Renal cortical epithelial cell (primary cell): Measurements from ENCODE around the gene PERM1. TPM values are rescaled to one million over a fixed set of nuclear protein-coding genes. Genes with fewer than 3 reads are reported as not detected.

ENCODE experiments used
- DNase-seq: peaks from one replicate; pipeline ENCODE4 v3.0.0-alpha.2; 2011; ENCODE audit warnings: low read depth
- total RNA-seq: library from RNA; depleted of rRNA; stranded (reverse); fragments of >200 nt; gene quantifications from 2 replicates; pipeline ENCODE4 v1.2.3, GENCODE V29; 2014

Gene PERM1
- total RNA-seq, 1 donor from 2014 or later: 0.10 TPM

DNA sequence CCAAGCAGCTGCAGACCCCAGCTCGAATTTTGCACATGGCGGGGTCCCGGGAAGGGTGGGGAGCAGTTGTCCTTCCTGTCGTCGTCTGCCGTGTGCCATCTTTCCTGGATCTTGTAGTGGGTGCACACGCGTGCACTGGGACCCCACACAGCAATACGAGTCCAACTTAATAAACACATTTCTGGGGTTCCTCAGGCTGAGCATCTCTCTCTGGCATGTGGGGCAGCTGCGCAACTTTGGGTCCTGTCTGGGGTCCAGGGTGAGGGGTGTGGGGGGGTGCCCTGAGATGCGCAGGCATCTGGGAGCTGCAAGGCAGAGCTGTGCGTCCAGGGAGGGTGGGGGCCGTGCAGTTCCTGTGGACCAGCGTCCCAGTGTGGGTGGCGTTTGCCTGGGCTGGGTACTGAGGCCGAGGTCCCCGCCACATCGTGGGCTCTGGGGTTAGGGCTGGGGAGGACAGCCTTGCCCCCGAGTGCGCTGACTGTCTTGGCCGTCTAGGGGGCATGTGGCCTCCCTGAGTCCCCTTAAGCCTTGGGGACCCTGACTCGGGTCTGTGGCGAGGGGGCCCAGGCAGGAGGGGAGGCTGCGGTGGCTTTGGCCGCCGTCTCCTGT, 16.3 kb downstream of the PERM1 start:
- DNase-seq: no peak

DNA sequence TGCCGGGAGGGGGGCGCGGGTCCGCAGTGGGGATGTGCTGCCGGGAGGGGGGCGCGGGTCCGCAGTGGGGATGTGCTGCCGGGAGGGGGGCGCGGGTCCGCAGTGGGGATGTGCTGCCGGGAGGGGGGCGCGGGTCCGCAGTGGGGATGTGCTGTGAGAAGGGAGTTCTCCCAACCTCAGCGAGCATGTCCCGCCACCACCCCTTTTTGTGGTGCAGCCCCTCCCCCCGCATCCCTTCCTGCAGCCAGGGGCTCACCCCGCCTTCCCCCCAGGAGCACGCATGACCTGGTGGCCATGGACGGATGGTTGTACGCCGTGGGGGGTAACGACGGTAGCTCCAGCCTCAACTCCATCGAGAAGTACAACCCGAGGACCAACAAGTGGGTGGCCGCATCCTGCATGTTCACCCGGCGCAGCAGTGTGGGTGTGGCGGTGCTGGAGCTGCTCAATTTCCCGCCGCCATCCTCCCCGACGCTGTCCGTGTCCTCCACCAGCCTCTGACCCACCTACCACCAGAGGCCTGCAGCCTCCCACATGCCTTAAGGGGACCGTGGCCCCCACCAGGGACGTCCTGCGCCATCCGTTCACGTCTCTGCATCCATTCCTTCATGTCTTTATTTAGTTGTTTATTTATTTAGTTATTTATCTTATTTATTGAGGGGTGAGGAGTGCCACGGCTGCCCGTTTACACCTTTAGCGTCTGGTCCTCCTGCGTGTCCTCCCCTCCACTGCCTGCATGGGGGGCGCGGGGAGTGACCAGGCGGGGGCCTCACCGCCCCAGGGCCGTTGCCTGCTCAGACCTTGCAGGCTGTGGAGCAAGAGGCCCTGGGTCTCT, 17.0 kb downstream of the PERM1 start:
- no peak for DNase-seq

DNA sequence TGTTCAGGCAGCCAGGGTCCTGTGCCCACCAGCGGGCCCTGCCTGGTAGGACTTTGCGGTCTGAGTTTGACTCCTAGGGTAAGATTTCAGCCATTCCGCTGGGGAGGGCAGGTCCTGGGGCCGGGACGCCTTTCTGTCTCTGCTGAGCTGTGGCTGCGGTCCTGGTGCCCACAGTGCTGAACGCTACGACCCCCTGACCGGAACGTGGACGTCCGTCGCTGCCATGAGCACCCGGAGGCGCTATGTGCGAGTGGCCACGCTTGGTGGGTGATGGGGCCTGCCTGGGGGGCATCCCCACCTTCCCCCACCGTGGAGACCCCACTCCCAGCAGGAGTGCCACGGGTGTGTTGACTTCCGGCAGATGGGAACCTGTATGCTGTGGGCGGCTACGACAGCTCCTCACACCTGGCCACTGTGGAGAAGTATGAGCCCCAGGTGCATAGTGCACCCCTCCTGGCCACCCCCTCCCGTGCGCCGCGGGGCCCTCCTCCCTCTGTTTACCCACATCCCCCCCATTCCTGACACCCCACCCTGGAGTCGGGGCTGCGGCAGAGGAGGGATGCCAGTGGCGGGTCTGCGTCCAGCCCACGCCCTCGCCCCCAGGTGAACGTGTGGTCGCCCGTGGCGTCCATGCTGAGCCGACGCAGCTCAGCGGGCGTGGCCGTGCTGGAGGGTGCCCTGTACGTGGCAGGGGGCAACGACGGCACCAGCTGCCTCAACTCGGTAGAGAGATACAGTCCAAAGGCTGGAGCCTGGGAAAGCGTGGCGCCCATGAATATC, 18.0 kb downstream of the PERM1 start:
- DNase-seq: no peak

DNA sequence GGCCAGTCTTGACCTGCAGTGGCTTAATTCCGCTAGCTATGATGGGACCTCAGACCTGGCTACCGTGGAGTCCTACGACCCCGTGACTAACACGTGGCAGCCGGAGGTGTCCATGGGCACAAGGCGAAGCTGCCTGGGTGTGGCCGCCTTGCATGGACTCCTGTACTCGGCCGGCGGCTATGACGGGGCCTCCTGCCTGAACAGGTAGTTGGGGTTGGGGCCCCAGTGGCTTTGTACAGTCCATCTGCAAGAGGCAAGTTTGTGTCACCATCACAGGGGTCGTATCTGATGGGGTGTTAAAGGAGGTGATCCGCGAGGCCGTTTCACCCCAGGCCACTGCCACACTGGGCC, 18.6 kb downstream of the PERM1 start:
- DNase-seq: no peak

DNA sequence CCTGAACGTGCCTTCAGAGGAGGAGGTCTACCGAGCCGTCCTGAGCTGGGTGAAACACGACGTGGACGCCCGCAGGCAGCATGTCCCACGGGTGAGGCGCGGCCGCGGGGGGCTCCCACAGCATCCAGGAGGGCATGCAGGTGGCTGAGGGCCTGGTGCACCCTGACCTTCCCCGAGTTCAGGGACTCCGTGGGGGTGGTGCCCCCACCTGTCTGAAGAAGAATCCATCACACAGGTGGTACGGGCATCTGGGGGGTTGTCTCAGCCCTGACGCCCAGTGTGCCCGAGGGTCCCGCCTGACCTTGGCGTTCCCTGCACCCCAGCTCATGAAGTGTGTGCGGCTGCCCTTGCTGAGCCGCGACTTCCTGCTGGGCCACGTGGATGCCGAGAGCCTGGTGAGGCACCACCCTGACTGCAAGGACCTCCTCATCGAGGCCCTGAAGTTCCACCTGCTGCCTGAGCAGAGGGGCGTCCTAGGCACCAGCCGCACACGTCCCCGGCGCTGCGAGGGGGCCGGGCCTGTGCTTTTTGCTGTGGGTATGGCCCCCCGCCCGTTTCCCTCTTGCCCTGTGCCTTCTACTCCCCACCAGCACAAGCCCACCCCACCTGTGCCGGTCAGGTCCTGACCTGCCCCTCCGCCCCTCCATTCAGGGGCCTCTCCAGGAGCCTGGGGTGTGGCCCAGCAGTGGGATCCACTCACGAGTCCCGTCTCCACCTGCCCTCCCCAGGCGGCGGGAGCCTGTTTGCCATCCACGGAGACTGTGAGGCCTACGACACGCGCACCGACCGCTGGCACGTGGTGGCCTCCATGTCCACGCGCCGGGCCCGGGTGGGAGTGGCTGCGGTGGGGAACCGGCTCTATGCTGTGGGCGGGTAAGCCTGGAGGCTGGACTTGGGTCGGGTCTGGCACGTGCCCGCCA, 19.3 kb downstream of the PERM1 start:
- no peak for DNase-seq

DNA sequence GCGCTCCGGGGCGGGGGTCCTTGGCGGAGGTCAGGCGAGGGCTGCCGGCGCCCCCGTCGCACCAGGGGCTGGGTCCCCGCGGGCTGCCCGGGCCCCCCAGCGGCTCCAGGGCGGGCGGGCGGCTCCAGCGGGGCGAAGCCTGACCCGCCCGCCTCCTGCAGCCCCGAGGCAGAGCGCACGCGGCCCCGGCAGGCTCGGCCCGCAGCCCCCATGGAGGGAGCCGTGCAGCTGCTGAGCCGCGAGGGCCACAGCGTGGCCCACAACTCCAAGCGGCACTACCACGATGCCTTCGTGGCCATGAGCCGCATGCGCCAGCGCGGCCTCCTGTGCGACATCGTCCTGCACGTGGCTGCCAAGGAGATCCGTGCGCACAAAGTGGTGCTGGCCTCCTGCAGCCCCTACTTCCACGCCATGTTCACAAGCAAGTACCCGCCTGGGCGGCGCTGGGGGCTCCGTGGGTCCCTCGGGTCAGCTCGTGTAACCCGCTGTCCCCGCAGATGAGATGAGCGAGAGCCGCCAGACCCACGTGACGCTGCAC, 20.7 kb downstream of the PERM1 start:
- no peak for DNase-seq

DNA sequence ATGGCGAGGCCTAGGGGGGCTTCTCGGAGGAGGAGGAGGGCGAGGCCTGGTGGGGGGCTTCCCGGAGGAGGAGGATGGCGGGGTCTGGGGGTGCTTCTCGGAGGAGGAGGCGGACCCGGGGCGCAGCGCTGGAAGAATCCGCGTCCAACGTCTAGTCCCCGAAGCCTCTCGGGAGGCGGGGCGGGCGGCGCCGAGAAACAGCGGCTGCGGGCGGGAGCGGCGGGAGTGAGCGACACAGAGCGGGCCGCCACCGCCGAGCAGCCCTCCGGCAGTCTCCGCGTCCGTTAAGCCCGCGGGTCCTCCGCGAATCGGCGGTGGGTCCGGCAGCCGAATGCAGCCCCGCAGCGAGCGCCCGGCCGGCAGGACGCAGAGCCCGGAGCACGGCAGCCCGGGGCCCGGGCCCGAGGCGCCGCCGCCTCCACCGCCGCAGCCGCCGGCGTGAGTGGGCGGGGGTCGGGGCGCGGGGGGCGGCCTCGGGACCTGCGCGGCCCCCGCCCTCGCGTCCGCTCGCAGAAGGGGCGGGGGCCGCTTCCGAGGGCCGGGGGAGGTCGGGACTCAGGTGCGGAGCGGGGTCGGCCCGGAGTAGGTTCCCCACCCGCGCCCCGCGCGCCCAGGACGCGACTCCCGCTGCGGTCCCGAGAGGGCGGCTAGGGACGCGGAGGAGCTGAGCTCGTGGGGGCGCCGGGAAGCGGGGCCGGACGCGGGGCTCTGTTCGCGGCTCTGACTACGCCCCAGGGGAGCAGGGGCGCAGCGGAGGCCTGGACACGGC, 21.3 kb downstream of the PERM1 start, which contains the start of gene KLHL17:
Gene KLHL17, plus strand, starts transcription at position 222 of the 769 bp plus-strand sequence. Its CDS starts 110 bp downstream, at position 332.
- no peak for DNase-seq

DNA sequence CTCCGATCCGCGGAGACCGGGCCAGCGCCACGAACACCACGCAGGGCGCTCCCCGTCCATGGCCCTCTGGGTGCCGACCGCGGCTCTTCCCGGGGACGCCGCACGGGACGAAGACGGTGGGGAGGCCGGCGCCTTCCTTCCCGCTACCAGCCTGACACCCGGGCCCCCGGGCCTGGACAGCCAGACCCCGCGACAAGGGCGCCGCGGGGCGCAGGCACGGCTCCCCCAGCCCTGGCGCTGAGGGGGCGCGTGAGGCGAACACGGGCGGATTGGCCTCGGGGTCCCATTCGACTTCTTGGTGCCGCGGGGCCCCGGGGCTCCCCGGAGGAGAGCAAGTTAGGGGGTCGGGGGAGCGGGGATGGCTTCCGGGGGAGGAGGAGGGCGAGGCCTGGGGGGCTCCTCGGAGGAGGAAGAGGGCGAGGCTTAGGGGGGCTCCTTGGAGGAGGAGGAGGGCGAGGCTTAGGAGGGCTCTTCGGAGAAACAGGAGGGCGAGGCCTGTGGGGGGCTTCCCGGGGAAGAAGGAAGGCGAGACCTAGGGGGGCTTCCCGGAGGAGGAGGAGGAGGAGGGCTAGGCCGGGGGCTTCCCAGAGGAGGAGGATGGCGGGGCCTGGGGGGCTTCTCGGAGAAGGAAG, 22.0 kb downstream of the PERM1 start:
- DNase-seq: no peak

DNA sequence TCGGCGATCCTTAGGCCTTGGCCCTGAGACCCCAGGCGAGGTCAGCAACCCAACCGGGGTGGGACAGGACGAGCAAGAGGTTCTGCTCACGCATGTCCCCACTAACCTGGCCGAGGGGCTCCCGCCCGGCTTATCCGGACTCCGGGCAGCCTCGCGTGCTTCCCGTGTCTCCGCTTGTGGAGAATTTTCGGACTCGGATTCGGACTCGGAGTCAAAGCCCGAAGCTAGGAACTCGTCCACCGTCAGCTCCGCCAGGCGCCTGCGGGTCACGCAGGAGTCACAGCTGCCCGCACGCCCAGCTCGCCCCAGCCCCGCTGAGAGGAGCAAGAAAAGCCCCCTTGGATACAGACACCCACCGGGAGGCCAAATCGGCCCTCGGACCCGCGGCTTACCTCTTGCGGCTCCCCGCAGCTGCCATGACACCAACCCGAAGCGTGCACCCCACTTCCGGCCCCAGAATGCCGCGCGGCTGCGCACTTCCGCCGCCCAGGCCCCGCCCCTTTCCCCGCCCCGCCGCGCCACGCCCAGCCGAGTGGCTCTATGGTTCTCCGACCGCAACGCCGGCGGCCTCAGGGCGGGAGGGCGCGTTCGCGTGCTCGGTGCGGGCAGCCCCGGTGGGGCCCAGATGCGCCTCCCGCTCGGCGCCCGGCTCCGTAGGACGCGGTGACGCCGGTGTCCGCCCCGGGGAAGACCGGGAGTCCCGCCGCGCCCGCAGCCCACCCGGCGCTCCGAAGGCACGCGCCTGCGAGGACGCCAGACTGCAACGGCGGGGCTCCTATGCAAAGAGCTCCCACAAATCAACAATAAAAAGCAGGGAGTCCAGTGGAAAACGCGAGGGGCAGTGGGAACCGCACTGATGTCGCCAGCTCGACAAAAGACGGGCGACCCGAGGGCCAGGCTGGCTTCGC, 22.8 kb downstream of the PERM1 start, which contains the start of gene NOC2L:
Gene NOC2L, minus strand, starts transcription at position 434 of the 908 bp plus-strand sequence. Its CDS starts 16 bp downstream, at position 418.
- DNase-seq: peak; percentile 49

DNA sequence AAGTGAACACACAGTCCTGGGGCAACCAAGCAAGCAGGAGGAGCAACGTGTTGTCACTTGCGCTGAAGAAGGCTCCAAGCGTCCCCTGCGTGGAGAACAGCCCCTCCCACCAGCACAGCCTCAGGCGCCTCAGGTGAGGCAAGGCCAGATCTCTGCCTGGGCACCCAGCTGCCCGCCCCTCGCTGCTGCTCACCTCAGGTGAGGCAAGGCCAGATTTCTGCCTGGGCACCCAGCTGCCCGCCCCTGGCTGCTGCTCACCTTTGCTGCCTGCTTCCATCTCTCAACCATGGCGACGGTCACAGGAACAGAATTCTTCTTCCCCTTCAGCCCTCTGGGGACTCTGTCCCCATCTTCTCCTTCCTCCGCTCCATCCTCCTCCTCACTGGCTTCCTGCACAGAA, 25.3 kb downstream of the PERM1 start:
- DNase-seq: no peak

DNA sequence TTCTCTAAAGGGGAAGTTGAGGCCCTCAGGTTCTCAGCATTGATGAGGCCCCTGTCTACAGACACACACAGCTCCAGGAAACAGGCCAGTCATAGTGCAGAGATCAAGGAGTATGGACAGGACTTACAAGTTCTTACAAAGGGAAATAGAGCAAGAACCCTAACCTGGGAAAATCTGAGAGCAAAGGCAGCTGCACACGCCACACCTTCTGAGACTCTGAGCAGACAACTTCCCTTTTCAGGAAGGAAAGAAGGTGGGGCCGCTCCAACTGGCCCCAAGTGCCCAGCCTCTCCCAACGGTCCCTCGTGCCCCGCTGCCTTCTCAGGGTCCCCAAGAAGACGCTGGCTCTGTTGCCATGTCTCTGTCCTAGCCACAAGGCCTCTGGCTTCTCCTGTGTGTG, 26.4 kb downstream of the PERM1 start:
- DNase-seq: no peak

DNA sequence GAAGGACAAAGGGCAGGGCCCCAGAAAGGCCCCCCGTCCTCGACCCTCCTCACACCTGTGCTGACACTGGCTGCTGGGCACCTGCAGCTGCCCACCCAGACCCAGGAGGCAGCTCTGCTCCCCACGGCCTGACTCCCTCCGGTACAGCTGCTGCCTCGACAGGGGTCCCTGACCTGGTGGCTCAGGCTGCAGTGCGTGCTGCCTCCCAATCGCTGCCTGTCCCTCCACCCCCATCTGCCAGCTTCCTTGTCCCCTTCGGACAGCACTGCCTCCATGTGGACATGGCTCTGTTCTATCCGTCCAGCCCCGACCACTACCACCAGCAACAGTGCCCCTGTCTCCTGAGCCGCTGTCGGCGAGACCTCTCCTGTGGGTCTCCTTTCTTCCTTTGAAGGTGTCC, 27.0 kb downstream of the PERM1 start:
- DNase-seq: no peak

DNA sequence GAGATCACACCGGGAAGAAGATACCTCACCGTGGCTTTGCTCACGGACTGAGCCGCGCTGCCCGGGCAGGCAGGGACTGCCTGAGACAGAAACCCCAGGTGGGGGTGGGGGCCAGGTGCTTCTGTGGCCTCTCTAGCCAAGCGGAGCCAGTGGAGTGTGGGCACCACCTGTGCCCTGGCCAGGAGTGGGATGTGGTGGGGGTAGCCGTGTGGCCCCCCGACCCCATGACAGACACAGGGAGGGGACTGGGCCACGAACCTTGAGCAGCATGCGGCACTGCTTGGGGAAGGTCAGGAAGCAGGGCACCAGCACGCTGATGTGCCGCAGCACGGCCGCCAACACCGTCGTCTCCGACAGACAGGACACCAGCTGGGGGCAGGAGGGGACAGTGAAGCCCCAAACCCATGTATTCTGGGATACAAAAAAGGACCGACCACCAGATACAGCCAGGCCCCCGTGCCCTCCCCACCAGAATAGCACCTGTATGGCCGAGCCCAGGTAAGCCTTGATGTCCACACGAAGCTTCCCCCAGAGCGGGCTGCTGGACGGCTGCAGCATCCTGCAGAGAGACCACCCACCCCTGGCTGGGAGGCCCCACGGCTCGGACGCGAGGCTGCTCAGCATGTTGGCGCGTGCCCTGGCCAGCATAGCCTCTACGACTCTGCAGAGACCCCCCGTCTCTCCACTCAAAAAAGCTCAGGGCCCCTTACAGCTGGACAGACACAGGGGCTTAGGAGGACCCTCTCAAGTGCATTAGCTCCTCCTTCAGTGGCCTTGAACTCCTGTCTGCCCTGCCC, 28.2 kb downstream of the PERM1 start:
- no peak for DNase-seq

DNA sequence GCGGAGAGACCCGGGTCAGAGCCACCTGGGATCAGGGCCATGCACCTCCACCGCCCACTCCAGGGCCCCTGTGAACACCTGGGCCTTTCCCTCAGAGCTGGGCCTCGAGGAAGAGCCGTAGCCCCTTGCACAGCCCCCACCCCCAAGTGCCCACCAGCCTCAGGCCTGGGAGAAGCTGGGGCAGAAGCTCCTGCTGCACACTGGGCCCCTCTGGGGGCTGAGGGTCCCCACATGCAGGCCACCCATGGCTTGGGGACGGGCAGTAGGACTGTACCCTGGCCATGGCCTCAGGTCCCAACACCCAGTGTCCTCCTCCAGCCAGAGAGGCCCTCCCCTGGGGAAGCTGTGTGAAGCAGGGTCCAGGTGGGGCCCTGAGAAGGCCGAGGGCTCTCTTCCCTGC, 29.3 kb downstream of the PERM1 start:
- no peak for DNase-seq

DNA sequence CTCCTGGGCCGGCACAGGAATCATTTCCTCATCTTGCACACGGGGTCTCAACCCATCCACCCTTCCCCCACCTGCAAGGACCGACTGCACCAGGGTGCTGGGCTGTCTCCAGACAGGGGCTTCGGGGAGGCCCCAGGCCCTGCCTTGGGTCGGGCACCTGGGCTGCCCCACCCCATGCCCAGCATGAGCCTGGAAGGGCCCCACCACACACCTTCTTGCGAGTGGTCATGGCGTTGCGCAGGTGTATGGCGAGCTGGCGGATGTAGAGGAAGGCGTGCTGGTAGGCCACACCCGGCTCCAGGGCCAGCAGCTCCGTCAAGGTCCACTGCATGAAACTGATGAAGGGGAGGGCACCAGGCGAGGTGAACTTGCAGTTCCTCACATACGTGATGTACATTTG, 29.7 kb downstream of the PERM1 start:
- no peak for DNase-seq

DNA sequence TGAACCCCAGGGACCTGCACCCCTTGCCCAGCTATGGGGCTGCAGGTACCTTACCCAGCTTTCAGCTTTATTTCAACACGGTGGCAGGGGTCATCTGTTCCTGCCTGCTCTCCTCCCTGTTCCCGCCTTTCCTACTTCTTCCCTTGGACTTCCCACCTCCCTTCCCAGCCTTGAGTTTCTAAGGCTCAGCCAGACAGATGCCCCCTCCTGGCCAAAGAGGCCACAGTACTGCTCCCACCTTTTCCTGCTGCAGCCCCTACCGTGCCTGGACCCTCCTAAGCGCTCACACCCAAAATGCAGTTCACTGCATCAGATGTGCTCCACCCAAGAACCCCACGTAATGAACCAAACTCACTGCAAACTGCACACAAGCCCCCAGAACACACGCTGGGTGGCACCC, 30.5 kb downstream of the PERM1 start:
- DNase-seq: no peak

DNA sequence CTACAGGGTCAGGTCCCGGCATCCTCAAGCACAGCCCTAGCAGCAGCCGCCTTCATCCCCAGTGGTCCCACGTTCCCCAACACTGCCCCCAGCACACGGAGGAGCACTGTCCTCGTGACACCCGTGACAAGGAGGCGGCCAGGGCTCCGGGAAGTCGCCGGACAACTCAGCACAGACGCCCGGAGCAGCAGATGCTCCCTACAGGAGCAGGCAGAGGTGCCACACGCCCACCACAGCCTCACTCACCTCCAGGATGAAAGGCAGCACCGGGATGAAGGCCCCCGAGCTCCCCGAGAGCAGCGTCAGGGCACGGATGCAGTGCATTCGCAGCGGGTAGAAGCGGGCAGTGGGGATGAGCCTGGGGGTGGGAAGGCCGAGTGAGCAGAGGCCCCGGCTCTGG, 31.0 kb downstream of the PERM1 start:
- no peak for DNase-seq

DNA sequence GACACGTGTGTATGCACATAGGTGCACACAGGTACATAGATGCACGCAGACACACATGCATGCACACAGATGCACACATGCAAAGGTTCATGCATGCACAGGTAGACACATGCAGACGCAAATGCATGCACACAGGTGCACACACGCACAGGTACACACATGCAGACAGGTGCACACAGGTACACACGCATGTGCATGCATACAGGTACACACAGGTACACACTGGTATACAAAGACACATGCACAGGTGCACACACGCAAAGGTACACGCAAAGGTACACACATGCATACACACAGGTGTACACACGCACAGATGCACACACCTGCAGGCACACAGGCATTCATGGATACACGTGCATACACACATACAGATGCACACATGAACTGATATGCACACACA, 31.6 kb downstream of the PERM1 start:
- DNase-seq: no peak
